ENCODE measurements around the gene MAP1S.
"Not testable (repeated sequence)": the region's sequence is repeated elsewhere in the genome, so short reads cannot be mapped to it uniquely, and the experiment has no call there.

MAP1S gene

DNA sequence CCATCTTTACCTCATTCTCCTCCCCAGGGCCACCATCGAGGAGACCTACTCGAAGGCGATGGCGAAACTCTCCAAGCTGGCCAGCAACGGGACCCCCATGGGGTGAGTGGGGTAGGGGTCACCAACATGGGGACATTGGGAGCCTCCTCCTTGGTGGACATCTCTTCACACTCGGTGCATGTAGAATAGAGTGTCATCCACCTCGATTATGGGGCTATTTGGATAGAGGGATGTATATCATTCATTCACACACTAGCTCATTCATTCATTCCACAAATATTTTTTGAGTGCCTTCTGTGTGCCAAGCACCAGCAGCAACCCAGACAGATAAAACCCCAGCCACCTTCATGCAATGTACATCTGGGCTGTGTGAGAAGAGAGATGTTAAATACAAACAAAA, 45.1 kb downstream of the MAP1S start:
- no peak for DNase-seq (ENCODE audit: low spot score)

DNA sequence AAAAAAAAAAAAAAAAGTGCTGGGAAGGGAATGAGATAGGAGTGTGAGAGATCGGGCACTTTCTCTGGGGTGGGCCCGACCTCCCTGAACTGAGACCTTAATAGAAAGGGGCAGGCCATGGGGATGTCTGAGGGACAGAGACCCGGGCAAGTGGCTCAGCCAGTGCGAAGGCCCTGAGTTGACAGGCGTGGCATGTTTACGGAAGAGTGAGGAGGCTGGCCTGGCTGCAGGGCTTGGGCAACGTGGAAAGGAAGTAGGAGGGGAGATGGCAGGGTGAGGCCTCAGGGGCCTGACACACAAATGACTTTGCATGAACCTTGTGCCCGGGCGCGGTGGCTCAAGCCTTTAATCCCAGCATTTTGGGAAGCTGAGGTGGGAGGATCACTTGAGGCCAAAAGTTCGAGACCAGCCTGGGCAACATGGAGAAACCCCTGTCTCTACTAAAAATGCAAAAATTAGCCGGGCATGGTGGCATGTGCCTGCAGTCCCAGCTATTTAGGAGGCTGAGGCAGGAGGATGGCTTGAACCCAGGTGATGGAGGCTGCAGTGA, 45.9 kb downstream of the MAP1S start:
- no peak for DNase-seq (ENCODE audit: low spot score)

DNA sequence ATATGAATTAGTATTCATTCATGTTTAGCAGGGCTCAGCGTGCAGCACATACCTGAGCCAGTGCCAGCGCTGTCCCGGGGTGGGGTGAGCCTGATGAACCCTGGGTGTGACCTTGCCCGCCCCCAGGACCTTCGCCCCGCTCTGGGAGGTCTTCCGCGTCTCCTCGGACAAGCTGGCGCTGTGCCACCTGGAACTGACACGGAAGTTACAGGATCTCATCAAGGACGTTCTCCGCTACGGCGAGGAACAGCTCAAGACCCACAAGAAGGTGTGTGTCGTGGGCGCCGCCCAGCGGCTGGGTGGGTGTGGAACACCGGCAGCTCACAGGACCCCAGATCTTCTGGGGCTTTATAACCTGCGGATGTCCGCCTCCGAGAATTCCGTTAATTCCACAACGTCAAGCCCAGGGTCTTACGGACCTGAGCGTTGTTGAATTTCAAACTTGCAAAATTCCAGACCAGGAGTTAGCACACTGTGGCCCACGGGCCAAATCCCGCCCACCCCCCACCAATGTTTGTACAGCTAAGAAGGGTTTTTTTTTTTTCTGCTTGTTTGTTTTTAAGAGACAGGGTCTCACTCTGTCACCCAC, 47.4 kb downstream of the MAP1S start:
- DNase-seq (ENCODE audit: low spot score) = peak; percentile 78

DNA sequence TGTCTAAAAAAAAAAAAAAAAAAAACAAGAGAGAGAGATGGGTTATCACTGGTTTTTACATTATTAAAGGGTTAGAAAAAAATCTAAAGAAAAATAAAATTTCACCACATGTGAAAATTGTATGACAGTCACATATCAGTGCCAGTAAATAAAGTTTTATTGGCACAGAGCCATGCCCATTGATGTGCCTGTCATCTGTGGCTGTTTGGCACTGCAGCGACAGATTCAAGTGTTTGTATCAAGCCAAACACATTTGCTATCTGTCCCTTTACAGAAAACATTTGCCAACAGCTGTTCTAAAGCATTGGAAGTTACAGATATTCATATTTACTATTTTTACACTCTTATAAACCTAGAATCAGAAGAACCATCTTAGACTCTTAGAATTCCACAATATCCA, 48.3 kb downstream of the MAP1S start:
- DNase-seq (ENCODE audit: low spot score) = no peak

DNA sequence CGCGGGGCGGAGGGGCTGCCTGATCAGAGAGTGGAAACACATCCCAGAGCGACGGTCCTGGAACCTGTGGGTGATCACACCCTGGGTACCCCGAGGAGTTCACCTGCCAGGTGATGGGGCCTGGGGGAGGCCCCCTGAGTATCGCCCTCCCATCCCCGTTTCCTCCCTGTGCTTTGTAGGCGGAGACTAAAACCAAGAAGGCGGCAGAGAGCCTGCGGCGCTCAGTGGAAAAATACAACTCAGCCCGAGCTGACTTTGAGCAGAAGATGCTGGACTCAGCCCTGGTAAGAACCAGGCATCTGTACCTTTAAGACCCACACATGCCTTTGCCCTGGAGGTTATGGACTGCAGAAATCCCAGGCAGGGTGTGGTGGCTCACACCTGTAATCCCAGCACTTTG, 51.3 kb downstream of the MAP1S start:
- no peak for DNase-seq (ENCODE audit: low spot score)

DNA sequence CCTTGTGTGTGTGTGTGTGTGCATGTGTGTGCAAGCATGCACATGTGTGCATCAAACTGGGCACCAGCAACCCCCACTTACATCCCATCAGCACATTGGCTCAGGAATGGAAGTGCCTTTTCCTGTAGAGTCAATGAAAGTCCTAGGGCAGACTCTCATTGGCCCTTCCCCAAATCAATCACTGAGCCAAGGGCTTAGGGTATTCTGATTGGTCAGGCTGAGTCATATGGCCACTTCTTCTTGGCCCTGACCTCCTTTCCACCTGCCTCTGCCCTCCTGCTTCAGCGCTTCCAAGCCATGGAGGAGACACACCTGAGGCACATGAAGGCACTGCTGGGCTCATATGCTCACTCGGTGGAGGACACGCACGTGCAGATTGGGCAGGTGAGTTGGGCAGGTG, 52.9 kb downstream of the MAP1S start:
- DNase-seq (ENCODE audit: low spot score) = no peak

DNA sequence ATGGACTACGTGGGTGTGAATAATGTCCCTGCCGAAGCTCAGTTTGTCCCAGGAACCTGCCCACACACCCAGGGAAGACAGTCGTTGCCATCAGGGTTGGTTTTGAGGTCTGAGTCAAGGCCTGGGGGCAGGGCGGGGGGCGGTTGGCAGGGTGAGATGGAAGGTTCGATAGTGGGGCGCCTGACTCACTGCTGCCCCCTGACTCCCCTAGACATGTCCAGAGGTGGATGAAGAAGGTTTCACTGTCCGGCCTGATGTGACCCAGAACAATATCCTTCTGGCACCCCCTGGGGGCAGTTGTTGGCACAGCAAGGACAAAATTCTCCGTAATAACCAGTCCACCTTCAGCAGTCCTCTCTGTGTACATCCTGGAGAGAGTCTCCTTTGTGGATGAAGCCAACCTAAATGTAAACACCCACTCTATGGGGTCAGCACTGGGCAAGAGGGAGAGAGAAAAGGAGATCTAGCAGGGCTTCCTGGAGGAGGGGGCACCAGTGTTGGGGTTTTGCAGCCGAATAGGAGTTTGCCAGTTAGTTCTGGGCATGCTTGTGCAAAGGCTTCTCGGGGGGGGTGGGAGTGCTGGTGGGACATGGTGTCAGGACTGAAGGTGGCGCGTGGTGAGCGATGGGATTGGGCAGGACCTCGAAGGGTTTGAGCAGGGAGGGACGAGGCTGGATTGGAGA, 56.1 kb downstream of the MAP1S start:
- DNase-seq (ENCODE audit: low spot score) = no peak

DNA sequence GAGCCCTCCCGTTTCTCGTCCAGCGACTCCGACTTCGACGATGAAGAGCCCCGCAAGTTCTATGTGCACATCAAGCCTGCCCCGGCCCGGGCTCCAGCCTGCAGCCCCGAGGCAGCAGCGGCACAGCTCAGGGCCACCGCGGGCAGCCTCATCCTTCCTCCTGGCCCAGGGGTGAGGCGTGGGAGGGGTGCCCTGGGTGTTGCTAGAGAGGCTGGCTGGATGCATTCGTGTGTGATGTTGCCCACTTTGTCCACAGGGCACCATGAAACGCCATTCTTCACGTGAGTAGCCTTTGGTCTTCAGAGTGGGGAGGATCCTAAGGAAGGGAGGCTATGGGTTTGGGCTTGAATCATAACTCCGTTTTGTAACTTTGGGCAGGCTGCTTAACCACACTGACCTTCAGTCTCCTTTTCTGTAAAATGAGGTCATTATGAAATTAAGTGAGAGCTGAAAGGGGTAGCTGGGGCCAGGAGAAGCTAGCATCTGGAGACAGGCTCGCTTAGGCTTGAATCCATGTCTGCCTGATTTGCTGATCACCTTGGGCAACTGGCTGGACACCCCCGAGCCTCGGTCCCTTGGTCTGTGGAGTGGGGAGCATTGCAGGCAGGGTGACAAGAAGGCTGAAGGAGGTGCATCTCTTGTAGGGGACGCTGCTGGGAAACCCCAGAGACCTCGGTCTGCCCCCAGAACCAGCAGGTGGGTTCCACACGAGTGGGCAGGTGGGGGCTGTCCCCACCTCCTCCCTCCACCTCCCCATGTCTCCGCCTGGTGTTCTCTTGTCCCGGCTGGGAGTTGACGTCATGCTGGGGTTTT, 56.9 kb downstream of the MAP1S start:
- DNase-seq (ENCODE audit: low spot score) = no peak

DNA sequence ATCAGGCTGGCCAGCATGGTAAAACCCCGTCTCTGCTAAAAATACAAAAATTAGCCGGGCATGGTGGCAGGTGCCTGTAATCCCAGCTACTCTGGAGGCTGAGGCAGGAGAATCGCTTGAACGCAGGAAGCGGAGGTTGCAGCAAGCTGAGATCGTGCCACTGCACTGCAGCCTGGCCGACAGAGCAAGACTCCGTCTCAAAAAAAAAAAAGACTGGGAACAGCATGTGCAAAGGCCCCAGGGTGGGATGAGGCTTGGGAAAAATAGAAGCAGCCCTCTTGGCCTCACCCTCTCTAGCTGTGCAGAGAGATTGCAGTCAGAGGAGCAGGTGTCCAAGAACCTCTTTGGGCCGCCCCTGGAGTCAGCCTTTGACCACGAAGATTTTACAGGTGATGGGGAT, 58.6 kb downstream of the MAP1S start:
- DNase-seq (ENCODE audit: low spot score) = not testable (repeated sequence)

DNA sequence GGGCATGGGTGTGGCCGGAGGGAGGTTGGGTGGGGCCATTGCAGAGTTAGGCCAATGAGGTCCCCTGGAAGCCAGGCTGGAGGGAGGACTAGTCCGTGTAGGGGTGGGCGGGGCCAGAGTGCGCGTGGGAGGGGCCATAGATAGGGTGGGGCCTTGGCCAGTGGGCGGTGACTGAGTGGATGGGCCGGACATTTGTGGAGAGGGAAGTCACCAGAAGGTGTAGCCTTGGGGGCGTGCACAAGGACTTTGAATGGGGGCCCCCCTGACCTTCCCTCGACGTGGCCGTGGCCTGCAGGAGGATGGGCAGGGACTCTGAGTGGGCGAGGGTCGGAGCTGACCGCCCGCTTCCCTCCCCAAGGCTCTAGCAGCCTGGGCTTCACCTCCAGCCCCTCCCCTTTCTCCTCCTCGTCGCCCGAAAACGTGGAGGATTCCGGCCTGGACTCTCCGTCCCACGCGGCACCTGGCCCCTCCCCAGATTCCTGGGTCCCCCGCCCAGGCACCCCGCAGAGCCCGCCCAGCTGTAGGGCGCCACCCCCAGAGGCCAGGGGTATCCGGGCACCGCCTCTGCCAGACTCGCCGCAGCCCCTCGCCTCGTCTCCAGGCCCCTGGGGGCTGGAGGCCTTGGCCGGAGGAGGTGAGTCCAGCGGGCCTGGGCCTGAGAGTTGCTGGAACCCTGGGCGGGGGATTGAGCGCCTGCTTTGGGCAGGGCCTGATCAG, 59.1 kb downstream of the MAP1S start:
- DNase-seq (ENCODE audit: low spot score) = no peak

DNA sequence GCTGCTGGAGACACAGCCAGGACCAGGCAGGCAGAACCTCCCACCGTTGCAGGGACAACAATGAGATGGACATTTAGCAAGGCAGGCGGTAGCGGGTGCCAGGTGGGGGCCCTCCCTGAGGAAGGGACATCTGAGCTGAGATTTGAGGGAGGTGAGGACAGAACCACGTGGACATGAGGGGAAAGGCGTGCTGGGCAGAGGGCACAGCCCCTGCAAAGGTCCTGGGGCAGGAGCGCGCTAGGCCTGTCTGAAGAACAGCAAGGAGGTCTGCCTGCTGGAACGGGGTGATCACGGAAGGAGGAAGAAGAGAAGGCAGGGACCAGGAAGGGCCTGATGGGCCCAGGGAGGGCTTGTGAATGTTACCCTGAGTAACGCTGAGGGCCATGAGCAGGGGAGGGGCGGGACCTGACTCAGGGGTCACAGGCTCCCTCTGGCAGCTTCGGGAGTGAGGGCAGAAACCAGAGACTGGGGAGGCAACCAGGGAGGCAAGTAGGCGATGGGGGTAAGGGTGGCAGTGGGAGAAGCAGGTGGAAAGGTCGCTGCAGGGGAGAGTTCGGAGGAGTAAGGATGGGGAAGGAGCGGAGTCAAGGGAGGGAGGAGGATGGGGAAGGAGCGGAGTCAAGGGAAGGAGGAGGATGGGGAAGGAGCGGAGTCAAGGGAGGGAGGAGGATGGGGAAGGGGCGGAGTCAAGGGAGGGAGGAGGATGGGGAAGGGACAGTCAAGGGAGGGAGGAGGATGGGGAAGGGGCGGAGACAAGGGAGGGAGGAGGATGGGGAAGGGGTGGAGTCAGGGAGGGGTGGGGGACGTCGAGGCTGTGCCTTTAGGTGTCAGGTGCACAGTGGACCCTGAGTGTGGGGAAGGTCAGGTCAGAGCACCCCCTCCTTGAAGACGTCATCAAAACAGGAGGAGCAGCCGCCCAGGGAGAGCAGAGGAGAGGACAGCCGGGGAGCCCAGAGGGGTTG, 60.0 kb downstream of the MAP1S start:
- DNase-seq (ENCODE audit: low spot score) = peak; percentile 48

DNA sequence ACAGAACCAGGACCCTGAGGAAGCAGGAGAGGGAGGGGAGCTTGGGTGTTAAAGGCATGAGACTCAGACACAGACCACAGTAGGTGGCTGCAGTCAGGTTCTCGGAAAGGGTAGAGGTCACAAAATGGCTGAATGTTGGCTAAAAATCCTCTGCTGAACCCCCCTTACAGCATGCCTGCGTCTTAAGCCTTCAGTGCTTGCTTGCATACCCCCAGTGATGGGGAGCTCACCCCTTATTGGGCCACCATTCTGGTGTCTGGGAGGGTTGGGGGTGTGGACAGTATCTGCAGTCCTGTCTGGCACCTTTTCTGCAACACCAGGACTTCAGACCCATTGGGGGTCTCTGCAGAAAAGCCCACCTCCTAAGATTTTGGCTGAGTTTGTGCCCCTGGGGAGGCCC, 61.5 kb downstream of the MAP1S start:
- DNase-seq (ENCODE audit: low spot score) = no peak

DNA sequence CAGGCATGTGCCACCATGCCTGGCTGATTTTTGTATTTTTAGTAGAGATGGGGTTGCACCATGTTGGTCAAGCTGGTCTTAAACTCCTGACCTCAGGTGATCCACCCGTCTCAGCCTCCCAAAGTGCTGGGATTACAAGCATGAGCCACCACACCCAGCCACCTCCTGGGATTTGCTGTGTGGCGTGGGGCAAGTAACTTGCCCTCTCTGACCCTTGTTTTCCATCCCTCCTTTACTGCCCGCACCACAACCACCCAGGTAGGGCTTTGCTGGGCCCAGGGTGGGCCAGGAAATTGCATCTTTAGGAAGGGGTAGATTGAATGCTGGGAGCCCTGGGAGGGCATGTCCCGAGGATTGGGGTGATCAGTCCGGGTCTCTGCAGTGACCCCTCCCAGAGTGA, 64.4 kb downstream of the MAP1S start:
- DNase-seq (ENCODE audit: low spot score) = not testable (repeated sequence)
